Measurements from ENCODE around the gene GOT1. TPM values are rescaled to one million over a fixed set of nuclear protein-coding genes. Genes with fewer than 3 reads are reported as not detected.

GOT1 gene
- total RNA-seq, 1 donor from 2014 or later = 16.4 TPM

DNA sequence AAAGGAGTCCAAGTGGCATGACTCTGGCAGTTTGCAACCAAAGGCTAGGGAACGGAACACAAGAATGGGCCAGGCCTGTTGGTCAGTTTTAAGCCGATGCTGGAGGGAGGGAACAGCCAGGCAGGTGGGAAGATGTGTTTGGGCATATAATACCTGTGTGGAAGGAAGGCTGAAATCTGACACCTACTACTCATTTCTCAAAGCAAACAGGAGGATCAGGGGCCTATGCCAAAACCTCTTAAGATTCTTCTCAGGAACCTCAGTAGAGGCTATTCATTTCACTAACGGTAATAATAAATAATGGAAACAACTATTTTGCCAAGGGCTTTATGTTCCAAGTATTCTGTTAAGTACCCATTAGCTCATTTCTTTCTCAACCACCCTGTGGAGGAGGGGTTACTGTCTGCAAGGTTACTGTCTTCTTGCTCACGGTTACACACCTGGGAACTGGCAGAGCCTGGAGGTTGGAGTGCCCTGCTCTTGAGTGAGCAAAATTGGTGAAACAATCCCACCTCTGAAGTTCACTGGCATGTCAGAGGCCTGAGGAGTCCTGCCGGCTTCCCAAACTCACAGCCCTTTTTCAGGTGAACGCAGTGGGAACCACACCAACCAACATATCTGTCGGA is 35.5 kb downstream of the GOT1 start:
- DNase-seq = no peak

DNA sequence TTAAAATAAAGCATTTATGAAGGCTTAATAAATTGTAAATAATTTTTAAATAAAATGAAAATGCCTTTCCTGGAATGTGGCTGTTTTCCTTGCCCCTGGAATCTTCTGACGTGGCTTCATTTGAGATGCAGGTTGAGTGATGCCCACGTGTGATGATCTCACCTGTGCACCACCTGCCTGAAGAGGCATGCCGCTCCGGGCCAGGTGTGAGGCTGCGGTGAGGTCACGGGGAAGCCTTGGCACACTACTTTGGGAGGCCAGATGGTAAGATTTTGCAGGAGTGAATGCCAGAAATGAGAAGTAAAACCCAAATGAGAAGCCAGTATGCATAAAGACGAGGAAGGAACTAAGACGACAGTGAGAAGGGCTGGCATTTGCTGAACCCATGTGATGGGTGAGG is 36.2 kb downstream of the GOT1 start:
- no peak for DNase-seq

DNA sequence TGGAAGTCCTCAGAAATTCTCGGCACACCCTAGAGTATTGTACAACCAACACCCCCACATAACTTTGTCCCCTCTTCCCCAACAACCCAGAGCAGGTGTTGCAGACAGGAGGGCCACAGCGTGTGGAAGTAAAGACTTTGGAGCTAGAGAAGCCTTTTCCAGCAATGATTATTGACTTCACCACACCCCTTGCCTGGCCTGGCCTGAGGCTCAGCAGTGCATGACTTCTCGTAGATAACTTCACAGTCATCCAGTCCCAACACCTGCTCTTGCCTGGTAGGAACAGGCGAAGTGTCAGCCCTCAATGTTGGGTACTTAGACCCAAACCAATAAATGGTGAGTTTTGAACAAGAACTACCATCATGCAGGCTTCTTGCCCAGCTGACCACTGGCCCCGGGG is 36.7 kb downstream of the GOT1 start:
- DNase-seq = no peak

DNA sequence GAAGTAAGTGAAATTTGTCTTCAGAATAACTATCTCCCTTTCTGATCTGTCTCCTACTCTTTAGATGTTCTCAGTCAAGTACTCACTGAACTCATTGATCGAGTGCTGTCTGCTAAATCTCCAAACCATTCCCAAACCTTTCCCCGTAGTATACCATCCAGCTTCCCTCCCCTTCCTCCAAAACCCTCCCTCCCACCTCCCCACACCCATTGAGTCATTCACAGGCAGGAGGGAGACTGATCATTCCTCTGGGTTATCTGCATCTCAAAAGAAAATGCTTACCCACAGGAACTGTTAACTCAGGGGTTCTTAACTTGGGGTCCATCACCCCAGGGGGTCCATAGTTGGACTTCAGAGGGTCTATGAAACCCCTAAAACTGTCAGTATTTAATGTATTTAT is 37.4 kb downstream of the GOT1 start:
- no peak for DNase-seq

DNA sequence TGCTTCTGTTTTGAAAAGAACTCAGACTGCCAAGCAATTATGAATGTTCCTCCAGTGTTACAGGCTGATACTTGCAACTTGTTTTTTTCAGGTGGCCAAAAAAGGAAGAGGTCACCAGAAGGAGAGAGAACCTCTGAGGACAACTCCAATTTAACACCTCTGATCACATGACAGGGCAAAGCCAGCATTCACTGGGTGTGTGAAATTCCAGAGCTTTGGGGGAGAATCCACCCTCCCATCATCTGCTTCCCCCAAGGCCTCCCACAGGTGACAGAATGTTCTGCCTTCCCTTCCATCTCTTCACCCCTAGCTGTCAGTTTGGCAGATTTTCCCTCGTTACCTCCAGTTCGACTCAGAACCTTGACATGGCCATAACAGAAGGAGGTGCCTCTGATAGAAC is 39.1 kb downstream of the GOT1 start:
- DNase-seq = no peak

DNA sequence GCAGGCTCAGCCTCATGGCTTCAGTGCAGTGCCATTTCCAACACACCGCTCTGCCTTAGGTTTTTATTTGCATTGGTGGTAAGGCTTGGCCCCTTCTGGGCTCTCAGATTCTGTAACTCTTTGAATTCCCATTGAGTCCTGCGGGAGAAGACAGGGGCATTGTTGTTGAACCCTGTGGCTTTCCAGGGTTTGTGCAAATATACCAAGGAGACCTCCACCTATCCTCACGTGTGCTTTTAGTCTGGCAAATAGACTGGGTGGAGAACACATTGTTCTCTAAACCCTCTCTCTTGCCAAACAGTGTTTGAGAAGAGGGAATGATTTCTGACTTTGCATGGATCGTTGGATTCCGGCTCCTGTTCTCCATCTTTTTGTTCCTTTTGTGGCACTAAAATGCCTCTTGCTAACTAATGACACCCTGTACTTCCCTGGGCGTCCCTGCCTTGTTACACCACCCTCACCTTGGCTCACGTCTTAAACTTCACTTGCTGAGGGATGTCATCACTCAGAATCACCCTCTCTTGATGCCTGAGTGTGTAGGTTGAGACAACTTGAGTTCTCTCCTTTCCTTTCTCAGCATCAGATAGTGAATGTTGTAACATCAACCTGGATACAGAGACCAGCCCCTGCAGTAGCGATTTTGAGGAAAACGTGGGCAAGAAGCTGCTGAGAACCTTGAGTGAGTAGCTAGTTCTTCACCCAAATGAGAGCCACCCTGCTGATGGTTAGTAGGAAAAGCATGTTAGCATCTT is 40.5 kb downstream of the GOT1 start:
- DNase-seq = no peak

DNA sequence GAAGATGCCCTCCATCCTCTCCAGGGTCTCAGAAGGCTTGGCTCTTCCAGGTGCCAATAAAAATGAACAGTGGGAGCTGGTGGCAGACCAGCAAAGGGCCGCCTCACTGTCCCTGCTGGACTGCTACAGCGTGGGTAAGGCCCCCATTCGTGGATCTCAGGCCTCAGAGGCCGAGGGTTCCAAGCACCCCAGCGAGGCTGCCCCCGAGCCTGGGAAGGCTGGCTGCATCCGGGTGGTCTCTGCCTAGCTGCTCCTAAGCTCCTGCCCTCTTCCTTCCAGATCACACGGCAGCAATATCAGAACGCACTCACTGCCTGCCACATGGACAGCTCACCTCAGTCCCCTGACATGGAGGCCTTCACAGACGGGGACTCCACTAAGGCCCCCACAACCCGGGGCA is 42.9 kb downstream of the GOT1 start:
- DNase-seq = no peak

DNA sequence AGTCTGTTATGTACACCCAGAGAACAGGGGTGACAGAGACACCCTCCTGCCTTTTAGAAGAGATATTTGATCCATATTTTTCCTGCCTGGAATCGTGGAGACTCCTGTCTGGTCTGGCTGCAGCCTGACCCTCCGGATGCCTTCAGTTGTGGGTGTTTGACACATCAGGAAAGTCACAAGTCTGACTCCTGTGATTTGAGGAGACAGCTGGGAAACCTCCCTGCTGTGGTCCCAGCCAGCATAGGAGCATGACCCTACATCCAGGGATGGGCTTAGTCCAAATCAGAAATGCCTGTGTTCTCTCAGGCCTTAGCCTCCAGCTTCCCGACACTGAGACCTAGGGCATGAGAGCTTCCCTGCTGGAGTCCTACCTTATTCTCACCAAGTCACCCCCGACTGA is 43.4 kb downstream of the GOT1 start:
- no peak for DNase-seq

DNA sequence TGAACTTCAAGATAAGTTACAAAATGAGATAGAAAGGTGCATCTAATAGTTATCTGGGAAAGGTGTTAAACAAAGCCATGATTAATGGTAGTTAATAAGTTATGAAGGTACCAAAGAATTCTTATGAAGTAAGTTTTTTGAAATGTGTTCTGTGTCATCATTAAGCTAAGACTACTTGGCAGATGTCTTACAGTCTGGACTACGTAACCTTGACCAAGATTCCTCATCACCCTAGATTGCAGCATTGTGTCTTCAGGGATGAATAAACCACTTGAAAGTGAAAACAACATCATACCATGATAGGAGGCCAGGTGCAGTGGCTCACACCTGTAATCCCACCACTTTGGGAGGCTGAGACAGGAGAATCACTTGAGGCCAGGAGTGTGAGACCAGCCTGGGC is 48.2 kb downstream of the GOT1 start:
- no peak for DNase-seq

DNA sequence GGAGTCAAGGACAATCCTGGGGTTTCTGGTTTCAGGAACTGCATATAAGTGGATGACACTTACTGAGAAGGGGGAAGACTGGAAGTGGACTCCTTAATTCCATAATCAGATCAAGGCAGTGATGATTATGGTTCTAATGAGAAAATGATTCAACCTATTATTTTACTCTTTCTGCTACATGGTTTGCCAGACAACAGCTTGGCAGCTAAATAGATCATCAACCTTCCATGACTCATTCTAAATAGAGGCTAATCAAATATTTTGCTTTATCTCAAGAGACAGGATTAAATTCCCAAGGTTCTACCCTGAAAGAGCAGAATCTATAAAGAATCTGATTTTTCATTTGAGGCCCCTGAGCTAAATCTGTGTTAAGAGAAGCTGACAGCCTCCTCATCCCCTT is 55.0 kb downstream of the GOT1 start:
- no peak for DNase-seq

DNA sequence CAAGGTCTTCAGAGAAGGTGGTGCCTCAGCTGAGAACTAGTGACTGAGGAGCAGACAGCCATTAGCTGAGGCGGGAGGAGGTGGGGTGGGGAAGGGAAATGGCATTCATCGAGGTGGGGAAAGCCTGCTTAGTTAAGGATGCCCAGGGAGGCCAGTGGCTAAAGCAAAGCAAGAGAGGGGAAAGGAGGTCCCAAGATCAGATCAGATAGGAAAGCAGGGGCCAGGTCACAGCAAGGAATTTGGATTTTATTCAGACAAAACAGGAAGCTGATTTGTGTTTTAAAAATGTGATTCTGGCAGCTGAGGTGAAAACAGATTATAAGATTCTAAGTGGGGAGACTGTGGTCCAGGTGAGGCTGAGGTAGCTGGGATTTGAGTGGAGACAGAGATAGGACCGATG is 55.5 kb downstream of the GOT1 start:
- DNase-seq = no peak

DNA sequence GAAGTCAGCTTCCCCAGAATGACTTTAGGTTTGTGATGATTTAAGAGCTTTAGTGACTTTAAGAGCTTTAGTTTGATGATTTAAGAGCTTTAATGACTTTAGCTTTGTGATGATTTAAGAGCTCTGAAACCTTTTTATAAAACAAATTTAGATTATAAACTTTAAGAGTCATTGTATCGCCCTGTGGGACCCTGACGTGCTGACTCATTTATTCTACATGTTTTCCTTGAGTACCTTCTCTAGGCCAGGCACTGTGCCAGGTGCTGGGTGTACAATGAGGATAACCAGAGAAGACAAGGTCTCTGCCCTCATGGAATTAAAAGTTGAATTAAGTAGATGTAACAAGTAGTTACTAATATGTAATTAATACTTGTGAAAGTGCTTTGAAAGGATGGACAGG is 55.9 kb downstream of the GOT1 start:
- no peak for DNase-seq

DNA sequence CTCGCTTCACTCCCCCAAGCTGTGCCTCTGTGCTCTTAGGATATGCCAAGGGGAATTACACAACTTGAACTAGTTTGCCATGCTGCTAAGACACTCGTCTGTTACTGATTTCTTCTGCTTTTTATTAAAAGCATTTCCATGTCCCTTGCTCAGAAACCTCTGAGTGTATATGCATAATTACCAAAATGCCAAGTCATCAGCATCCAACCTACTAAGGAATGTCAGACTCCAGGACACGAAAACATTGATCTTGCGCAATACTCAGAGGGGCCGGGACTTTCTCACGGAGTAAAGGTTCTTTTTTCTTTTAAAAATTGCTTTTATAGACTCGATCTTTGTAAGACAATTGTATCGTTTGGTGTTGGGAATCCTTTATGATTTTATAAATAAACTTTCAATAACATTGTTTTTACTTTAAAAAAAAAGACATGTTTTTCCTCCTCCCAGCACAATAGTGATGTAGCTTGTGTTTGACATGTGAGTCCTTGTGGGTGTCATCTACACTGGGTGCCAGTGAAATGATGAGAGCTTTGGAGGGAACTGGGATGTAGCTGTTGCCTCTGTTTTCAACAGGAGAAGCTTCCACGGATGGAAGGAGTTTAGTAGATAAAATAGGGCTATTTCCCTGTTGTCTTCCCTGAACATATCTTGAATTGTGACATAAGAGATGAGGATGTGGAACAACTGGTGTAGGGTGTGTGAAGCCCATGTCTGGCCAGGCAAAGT is 57.7 kb downstream of the GOT1 start:
- DNase-seq = no peak

DNA sequence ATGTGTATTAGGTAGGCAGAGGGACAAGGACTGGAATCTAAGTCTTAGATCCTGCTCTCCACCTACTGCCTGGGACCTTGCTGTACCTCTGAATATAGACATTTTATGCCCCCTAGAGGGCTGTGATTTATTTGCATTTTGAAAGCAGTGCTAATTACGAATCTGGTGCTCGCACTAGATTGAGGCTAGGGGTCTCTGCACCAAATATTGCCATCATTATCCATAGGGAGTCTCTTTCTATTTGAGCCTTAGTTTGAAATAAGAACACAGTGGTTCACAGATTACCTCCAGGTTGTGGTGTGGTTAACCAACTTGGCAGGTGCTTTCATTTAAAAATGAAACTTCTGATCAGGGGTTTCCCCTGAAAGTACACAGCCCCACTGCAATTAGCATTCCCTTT is 59.4 kb downstream of the GOT1 start:
- DNase-seq = no peak

DNA sequence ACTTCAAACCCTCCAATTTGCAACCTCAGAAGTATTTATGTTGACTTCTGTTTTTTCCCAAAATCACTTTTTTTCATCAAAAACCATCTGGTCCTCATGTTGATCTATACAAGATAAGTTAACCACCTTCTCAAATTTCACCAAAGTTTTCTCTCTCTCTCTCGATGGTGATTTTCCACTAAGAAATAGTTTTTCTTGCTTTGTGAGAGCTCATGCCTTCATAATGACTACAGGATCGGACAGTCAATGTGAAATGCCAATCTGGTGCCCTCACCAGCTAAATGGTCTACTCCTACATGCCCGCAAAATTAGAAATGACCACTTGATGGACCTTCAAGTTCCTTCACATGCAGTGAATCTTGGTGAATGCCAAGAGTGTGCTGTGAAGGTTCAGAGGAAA is 60.9 kb downstream of the GOT1 start:
- DNase-seq = no peak

DNA sequence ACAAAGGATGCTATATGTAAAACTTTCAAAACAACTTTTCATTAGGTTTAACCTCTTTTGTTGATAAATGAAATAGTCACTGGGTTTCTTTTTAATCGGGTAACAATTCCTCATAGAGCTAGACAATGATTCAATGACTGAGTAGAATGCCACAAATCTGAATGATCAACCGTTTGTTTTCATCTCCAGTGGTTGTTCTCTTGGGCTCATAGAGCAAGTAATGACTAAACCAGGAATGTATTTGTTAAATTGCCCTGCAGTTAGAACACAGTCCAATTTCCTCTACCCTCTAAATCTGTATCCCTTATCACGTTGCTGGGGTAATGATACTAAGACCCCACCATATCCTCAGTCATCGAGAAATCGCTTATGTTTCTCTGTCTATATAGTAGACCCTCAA is 61.3 kb downstream of the GOT1 start:
- no peak for DNase-seq

DNA sequence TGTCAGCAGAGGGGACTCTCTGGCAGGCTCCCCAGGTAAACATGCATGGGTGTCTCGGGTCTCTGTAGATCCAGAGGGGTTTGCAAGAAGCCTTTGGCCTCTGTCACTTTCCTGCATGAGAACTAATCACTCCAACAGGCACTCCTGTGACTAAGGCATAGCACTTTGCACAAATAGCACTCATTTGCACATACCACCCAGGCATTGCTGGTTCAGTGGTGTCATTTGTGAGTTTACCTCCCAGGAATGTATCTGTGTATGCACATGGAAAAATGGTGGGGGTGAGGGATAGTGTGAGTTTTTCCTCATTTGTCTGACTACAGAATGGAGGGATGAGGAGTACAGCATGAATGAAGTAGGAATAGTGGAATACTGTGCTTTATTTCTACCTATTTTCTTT is 61.8 kb downstream of the GOT1 start:
- DNase-seq = no peak

DNA sequence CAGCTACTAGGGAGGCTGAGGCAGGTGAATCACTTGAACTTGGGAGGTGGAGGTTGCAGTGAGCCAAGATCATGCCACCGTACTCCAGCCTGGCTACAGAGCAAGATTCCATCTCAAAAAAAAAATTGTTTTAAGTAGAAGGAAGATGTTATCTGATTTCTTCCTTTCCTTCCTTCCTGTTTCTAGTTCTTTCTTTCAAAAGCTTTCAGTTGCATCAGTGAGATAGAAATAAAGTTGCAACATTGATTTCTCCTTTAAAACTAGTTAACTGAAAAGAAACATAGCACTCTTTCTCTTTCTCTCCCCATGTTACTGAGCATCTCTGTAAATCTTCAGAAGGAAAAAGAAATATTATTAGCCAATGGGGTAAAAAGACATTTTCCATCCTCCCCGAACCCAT is 63.8 kb downstream of the GOT1 start:
- DNase-seq = no peak

DNA sequence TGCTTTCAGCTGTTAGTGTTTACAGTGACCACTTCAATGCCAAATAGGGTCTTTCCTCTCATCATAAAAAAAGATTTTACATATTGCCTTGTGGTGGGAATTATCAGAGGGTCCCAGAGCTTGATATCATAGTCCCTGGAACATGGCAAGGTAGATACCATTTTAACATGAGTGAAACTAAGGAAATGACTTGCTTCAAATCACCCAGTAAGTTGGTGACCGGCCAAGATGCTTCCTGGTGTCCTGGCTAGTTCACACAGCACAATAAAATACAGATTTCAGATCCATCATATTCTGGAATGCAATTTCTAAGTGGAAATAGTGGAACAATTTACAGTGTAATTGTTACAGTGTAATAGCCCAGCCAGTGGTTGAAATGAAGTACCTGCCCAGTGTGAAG is 64.7 kb downstream of the GOT1 start:
- no peak for DNase-seq

DNA sequence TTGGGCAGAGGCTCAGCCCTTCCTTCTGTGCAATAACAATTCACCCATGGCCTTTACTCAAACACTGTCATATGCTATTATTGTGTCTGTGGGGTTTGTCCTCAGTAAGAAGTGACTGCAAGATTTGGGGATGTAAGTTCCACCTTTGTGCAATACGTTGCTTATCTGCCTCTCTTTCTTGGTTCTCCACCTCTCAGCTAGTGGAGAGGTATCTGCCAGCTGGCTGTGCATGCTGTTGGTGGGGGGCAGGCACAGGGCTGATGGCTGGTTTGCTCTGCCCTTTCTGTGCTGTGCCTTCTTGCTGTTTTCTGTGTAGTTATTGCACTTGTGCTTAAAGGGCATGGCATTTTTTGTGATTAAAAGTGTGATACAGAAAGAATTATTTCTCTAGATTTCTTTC is 65.1 kb downstream of the GOT1 start:
- DNase-seq = no peak

DNA sequence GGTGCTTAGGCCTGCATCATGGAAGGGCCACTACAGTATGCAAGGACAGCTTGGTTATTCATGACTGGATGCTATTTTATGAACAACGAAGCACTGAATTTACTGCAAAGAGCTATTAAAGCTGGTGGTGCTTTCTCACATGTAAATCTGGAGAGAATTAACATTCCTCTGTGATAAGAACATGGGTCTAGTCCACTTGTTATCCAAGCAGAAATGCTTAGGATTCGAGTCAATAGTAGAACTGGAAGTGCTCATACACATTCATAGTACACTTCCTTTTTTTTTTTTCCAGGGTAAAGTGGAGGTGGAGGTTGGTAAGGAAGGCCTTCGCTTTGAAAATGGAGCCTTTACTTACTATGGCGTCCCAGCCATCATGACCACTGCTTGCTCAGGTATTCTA is 66.3 kb downstream of the GOT1 start:
- DNase-seq = no peak

DNA sequence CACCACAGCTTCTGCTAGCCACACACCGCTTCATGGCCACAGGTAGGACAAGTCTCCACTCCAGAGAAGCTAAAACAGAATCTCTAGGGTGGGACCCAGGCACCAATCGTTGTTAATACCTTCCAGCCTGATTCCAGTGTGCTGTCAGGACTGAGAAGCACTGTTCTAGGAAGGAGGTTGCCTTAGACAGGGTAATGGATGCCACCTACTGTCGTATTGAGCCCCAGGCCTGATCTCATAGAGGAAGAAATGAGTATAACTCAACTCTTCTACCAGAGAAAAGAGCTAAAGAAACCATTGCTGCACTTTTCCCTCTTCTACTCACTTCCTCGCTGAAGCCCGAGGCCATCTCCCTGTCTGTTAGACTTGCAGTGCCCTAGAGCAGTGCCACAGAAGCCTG is 69.5 kb downstream of the GOT1 start:
- DNase-seq = no peak

DNA sequence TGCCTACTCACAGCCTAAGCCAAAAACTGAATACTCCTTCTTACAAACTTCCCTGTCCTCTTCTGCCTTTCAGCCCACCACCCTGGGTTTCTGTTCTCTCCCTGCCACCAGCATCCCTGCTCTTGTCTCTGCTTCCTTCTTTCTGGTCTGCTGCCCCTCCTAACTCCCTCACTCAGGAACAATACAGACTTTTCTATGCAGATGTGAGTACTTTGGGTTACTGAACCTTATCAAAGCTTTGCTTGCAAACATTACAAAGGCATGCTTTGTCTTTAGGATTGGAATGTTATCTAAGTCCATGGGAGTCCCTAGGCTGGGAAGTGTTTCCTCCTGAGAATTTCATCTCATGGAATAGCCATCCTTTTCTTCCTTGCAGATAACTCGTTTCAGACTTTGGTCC is 72.3 kb downstream of the GOT1 start:
- no peak for DNase-seq

DNA sequence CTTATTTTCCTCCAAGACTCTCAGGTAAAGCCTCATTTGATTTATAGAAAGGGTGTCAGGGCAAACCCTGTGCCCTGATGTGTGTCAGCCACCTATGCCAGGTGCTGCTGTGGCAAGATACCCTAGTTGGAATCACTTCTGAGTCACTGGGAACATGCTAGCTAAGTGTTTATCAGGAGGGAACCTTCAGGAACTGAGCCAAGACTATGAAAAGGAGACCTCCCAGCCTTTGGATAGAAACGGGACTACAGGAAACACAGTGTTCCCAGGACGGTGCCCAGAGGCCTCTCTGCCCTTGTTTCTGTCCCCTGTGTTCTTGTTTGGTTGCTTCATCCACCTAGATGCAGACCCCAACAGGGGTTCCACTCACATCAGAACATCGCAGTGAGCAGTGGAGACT is 72.7 kb downstream of the GOT1 start:
- no peak for DNase-seq

All from occipital lobe (tissue), 2 donors.